Measurements from ENCODE around the gene IGSF8. TPM values are rescaled to one million over a fixed set of nuclear protein-coding genes. Genes with fewer than 3 reads are reported as not detected.

Gene IGSF8
- total and polyA plus RNA-seq, 5 donors from 2014 or later, result 33.9 to 45.5 (median 41.3) TPM

DNA sequence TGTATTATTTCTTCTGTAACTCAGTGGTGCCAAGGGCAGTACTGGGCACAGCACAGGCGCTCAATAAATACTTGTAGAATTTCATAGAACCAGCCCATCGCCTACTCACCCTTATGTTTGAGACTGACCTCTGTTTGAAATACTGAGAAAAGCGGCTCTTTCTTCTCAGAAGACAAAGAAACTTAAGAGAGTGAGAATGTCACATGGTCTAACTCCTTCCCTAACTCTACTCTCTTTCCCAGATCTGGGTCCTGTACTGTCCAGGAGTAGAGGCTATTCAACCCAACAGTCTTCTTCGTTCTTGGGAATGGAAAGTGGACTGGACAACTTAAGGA, 4.2 kb downstream of the IGSF8 start:
- Histone ChIP-seq H3K27me3 (ENCODE audit: control insufficient read depth, insufficient read depth, low read length) (no peaks in the 10 kb centered on the region), H3K36me3 (ENCODE audit: control insufficient read depth, insufficient read depth, low read length) (peaks cover 54% of the 10 kb centered on the region), H3K27ac (ENCODE audit: insufficient read depth, low read length, poor library complexity, severe bottlenecking) (no peak overlapping the region), H3K4me1 (ENCODE audit: control insufficient read depth, insufficient read depth, low read length, poor library complexity, severe bottlenecking) (peaks cover 34% of the 10 kb centered on the region), H3K9me3 (ENCODE audit: control insufficient read depth in 2 of 2, low read length in 2 of 2) (no peaks in the 10 kb centered on the region), H3K4me3 (ENCODE audit: low read depth, low read length) (no peak overlapping the region)
- Mint-ChIP-seq H3K4me1 (peaks cover 1 to 55% (median 28%) of the 10 kb centered on the region in 4 donors), H3K9me3 (peaks cover 0 to 2% (median 0%) of the 10 kb centered on the region in 7 donors), H3K27me3 (peaks cover 7% of the 10 kb centered on the region), H3K27ac (no peak overlapping the region), H3K36me3 (peaks cover 9% of the 10 kb centered on the region), H3K4me3 (peak overlapping the region in 1 of 4 donors; percentile 22)
- DNase-seq, result no peak
- no peak for ATAC-seq (ENCODE audit: low read depth in 2 of 2)

DNA sequence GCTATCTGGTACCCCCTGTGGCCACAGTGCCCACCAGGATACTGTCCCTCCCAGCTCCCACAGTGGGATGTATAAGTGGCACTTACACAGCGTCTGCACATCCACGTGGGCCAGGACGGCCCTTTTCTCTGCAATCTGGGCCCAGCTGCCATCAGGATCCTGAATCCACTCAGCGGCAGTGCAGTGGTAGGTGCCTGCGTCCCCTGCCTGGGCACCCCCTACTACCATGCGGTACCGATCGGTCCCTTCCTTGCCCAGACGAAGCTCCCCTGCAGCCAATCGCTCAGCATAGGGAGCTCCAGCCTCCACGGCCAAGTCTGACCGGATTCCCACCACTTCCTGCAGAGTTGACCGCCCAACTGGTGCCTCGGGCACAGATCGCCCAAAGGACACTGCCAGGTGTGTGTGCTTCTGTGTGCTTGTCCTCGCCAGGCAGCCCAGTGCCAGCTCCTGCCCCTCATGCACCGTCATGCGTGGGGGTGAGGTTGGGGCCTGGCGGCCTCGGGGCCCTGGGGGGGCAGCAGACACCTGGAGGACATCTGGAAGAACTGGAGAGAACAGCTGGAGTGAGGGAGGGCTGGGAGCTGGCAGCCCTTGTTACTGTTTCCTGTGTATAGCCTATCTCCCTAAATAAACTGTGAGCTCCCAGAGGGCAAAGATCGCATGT, 4.7 kb downstream of the IGSF8 start:
- peaks cover 14% of the 10 kb centered on the region for H3K36me3 Mint-ChIP-seq
- no peaks in the 10 kb centered on the region for H3K27me3 ChIP-seq (ENCODE audit: control insufficient read depth, insufficient read depth, low read length)
- DNase-seq, result no peak

DNA sequence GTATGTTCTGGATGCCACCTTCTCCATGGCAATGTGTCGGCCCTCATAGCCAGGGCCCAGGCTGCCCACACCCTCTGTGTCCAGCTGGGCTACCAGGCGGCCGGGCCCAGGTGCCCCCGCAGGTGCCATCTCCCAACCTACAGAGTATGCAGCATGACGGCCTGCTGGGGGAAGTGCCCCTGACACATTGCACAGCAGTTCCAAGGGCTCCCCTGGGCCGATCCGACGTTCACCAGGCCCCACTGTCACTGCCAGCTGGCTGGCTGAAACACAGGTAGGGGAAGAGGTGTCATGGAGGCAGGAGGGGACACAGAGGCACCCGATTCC, 5.4 kb downstream of the IGSF8 start:
- Histone ChIP-seq H3K27me3 (ENCODE audit: control insufficient read depth, insufficient read depth, low read length) (no peaks in the 10 kb centered on the region), H3K4me3 (ENCODE audit: low read depth, low read length) (no peak overlapping the region), H3K27ac (ENCODE audit: insufficient read depth, low read length, poor library complexity, severe bottlenecking) (no peak overlapping the region), H3K9me3 (ENCODE audit: control insufficient read depth in 2 of 2, low read length in 2 of 2) (no peaks in the 10 kb centered on the region), H3K4me1 (ENCODE audit: control insufficient read depth, insufficient read depth, low read length, poor library complexity, severe bottlenecking) (peaks cover 29% of the 10 kb centered on the region), H3K36me3 (ENCODE audit: control insufficient read depth, insufficient read depth, low read length) (peaks cover 65% of the 10 kb centered on the region)
- peak overlapping the region in 1 of 3 donors; percentile 42 for H3K27ac Mint-ChIP-seq
- ATAC-seq (ENCODE audit: low read depth in 2 of 2), result no peak
- peaks cover 0 to 58% (median 27%) of the 10 kb centered on the region in 4 donors for H3K4me1 Mint-ChIP-seq
- H3K27me3 Mint-ChIP-seq, result peaks cover 7% of the 10 kb centered on the region
- H3K36me3 Mint-ChIP-seq, result peaks cover 22% of the 10 kb centered on the region
- DNase-seq, result no peak
- H3K9me3 Mint-ChIP-seq, result peaks cover 0 to 2% (median 0%) of the 10 kb centered on the region in 7 donors
- no peak overlapping the region for H3K4me3 Mint-ChIP-seq

More for the DNA sequence above, 4.7 kb downstream of the IGSF8 start:
- Histone ChIP-seq H3K4me1 (ENCODE audit: control insufficient read depth, insufficient read depth, low read length, poor library complexity, severe bottlenecking) (peaks cover 31% of the 10 kb centered on the region), H3K27ac (ENCODE audit: insufficient read depth, low read length, poor library complexity, severe bottlenecking) (no peak overlapping the region), H3K36me3 (ENCODE audit: control insufficient read depth, insufficient read depth, low read length) (peaks cover 59% of the 10 kb centered on the region), H3K9me3 (ENCODE audit: control insufficient read depth in 2 of 2, low read length in 2 of 2) (no peaks in the 10 kb centered on the region), H3K4me3 (ENCODE audit: low read depth, low read length) (no peak overlapping the region)
- peaks cover 0 to 55% (median 27%) of the 10 kb centered on the region in 4 donors for H3K4me1 Mint-ChIP-seq
- peaks cover 7% of the 10 kb centered on the region for H3K27me3 Mint-ChIP-seq
- ATAC-seq (ENCODE audit: low read depth in 2 of 2), result no peak
- peak overlapping the region in 1 of 3 donors; percentile 42 for H3K27ac Mint-ChIP-seq
- H3K4me3 Mint-ChIP-seq, result peak overlapping the region in 1 of 4 donors; percentile 22
- peaks cover 0 to 2% (median 0%) of the 10 kb centered on the region in 7 donors for H3K9me3 Mint-ChIP-seq

DNA sequence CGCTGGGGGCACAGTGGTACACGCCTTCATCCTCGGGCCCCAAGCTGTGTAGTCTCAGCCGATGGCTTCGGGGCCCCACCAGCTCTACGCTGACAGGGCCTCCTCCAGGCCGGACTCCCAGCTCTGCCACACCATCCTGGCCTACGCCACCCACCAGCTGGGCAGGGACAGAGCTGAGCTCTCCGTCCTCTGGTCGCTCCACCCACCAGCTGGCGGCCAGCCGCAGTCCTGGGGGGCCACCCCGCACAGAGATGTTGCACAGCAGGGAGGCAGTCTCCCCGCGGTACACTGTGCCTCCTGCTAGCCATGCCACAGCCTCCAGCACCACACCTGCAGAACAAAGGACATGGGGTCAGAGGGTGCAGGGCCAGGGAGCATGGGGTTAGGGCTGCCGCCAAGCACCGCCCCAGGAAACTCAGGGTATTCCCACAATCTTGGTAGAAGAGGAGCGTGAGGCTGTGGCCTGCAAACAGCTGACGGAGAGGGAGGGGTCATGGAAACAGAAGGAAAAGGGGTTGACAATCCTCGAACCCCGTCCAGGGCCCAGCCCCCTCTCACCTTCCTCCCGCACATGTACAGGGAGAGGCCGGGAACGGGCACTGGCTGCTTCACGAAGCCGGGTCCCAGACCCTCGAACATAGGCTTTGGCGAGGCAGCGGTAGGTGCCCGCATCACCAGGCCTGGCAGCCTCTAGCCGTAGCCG, 5.9 kb downstream of the IGSF8 start:
- peaks cover 0 to under 1% (median 0%) of the 10 kb centered on the region in 7 donors for H3K9me3 Mint-ChIP-seq
- H3K36me3 ChIP-seq (ENCODE audit: control insufficient read depth, insufficient read depth, low read length), result peaks cover 65% of the 10 kb centered on the region
- no peaks in the 10 kb centered on the region for H3K9me3 ChIP-seq (ENCODE audit: control insufficient read depth in 2 of 2, low read length in 2 of 2)
- H3K36me3 Mint-ChIP-seq, result peaks cover 23% of the 10 kb centered on the region
- no peak overlapping the region for H3K4me3 ChIP-seq (ENCODE audit: low read depth, low read length)
- ATAC-seq (ENCODE audit: low read depth in 2 of 2) (no peak), DNase-seq (no peak)
- H3K27me3 ChIP-seq (ENCODE audit: control insufficient read depth, insufficient read depth, low read length), result no peaks in the 10 kb centered on the region
- H3K4me1 Mint-ChIP-seq, result peaks cover 0 to 55% (median 24%) of the 10 kb centered on the region in 4 donors
- H3K4me3 Mint-ChIP-seq, result peak overlapping the region in 1 of 4 donors; percentile 61
- no peak overlapping the region for H3K27ac ChIP-seq (ENCODE audit: insufficient read depth, low read length, poor library complexity, severe bottlenecking)
- H3K27ac Mint-ChIP-seq, result no peak overlapping the region
- H3K27me3 Mint-ChIP-seq, result peaks cover 2% of the 10 kb centered on the region
- peaks cover 24% of the 10 kb centered on the region for H3K4me1 ChIP-seq (ENCODE audit: control insufficient read depth, insufficient read depth, low read length, poor library complexity, severe bottlenecking)

DNA sequence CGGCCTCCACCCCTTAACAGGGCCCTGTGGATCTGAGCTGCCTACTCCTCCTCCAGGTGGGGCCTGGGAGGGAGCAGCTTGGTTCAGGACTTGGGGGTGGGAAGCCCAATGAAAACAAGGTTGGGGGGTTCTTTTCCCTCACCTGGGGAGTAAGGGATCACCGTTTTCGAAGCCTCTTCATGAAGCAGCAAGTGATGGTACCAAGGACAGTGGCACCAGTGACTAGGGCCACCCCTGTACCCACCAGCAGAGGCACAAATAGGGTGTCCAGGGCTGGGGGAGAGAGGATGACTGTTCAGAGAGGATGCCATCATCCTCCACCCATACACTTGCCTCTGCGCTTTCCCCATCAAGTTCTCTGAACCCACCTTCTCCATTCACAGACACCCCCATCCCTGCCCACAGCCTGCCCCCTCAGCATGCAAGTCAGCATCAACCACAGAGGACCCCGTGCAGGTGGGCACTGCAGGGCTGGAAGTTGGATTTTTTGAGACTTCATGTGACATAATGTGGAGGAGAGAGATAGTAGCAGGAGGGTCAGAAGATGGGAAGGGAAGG, 6.7 kb downstream of the IGSF8 start:
- Mint-ChIP-seq H3K27me3 (no peaks in the 10 kb centered on the region), H3K4me1 (peaks cover 0 to 47% (median 18%) of the 10 kb centered on the region in 4 donors), H3K9me3 (no peaks in the 10 kb centered on the region), H3K27ac (no peak overlapping the region), H3K36me3 (peaks cover 28% of the 10 kb centered on the region), H3K4me3 (no peak overlapping the region)
- Histone ChIP-seq H3K9me3 (ENCODE audit: control insufficient read depth in 2 of 2, low read length in 2 of 2) (no peaks in the 10 kb centered on the region), H3K27ac (ENCODE audit: insufficient read depth, low read length, poor library complexity, severe bottlenecking) (no peak overlapping the region), H3K36me3 (ENCODE audit: control insufficient read depth, insufficient read depth, low read length) (peaks cover 69% of the 10 kb centered on the region), H3K27me3 (ENCODE audit: control insufficient read depth, insufficient read depth, low read length) (no peaks in the 10 kb centered on the region), H3K4me1 (ENCODE audit: control insufficient read depth, insufficient read depth, low read length, poor library complexity, severe bottlenecking) (peaks cover 16% of the 10 kb centered on the region), H3K4me3 (ENCODE audit: low read depth, low read length) (no peak overlapping the region)
- ATAC-seq (ENCODE audit: low read depth in 2 of 2), result no peak
- no peak for DNase-seq

DNA sequence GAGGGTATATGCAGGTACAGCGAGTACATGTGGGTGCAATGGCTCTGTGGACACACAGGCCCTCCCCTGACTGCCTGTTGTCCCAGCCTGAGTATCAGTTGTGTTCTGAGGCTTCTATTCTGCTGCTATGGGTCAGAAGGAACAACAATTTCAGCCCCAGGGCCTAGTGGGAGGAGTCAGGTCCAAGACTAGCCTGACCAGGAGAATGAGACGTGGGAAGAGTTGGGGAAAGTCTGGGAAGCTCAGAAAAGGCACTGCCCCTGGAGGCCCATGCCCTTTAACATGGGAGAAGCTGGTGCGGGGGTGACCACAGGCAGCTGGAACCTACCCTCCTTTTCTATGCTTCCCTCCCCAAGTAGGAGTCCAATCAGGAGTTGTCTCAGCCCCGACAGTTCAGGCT, 7.7 kb downstream of the IGSF8 start:
- Histone ChIP-seq H3K4me1 (ENCODE audit: control insufficient read depth, insufficient read depth, low read length, poor library complexity, severe bottlenecking) (peaks cover 6% of the 10 kb centered on the region), H3K4me3 (ENCODE audit: low read depth, low read length) (no peak overlapping the region), H3K27ac (ENCODE audit: insufficient read depth, low read length, poor library complexity, severe bottlenecking) (no peak overlapping the region), H3K27me3 (ENCODE audit: control insufficient read depth, insufficient read depth, low read length) (no peaks in the 10 kb centered on the region), H3K9me3 (ENCODE audit: control insufficient read depth in 2 of 2, low read length in 2 of 2) (no peaks in the 10 kb centered on the region), H3K36me3 (ENCODE audit: control insufficient read depth, insufficient read depth, low read length) (peaks cover 71% of the 10 kb centered on the region)
- Mint-ChIP-seq H3K4me1 (peaks cover 0 to 42% (median 11%) of the 10 kb centered on the region in 4 donors), H3K9me3 (no peaks in the 10 kb centered on the region), H3K27ac (peak overlapping the region in 2 of 3 donors; percentile 55 to 73), H3K4me3 (no peak overlapping the region), H3K36me3 (peaks cover 36% of the 10 kb centered on the region), H3K27me3 (peaks cover 4% of the 10 kb centered on the region)
- no peak for ATAC-seq (ENCODE audit: low read depth in 2 of 2)
- no peak for DNase-seq

DNA sequence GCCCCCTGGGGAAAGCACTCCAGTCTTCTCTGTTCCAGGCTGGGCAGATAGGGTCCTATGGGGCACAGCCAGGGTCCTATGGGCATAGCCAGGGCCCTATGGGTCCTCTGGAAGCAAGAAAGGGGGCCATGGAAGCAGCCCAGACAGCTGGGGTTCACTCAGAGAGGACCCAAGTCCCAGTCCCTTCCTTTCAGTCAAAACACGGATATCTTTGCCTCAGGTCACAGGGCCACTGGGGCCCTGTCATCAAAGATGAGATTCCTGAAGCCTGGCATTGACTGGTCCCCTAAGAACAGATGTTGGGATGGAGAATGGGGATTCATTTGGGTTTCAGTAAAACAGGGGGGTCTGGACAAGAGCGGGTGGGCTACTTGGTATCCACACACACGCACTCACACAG, 8.5 kb downstream of the IGSF8 start:
- DNase-seq (no peak), ATAC-seq (ENCODE audit: low read depth in 2 of 2) (no peak)
- Histone ChIP-seq H3K4me1 (ENCODE audit: control insufficient read depth, insufficient read depth, low read length, poor library complexity, severe bottlenecking) (no peaks in the 10 kb centered on the region), H3K27me3 (ENCODE audit: control insufficient read depth, insufficient read depth, low read length) (no peaks in the 10 kb centered on the region), H3K27ac (ENCODE audit: insufficient read depth, low read length, poor library complexity, severe bottlenecking) (no peak overlapping the region), H3K9me3 (ENCODE audit: control insufficient read depth in 2 of 2, low read length in 2 of 2) (no peaks in the 10 kb centered on the region), H3K36me3 (ENCODE audit: control insufficient read depth, insufficient read depth, low read length) (peaks cover 66% of the 10 kb centered on the region), H3K4me3 (ENCODE audit: low read depth, low read length) (no peak overlapping the region)
- Mint-ChIP-seq H3K4me3 (no peak overlapping the region), H3K27ac (no peak overlapping the region), H3K36me3 (peaks cover 41% of the 10 kb centered on the region), H3K4me1 (peaks cover 0 to 42% (median 14%) of the 10 kb centered on the region in 4 donors), H3K9me3 (no peaks in the 10 kb centered on the region), H3K27me3 (peaks cover 4% of the 10 kb centered on the region)

Data from CD4-positive, CD25-positive, alpha-beta regulatory T cell (primary cell).